PC-9 (cell line): Measurements from ENCODE around the gene COQ4. TPM values are rescaled to one million over a fixed set of nuclear protein-coding genes. Genes with fewer than 3 reads are reported as not detected.

ENCODE experiments used
- Bru-seq: library from RNA; stranded (reverse); fragments of 400-500 nt; gene quantifications from one replicate; lab custom pipeline; 2021; lab: Mats Ljungman, UMichigan
- BruChase-seq, 2 experiments: library from RNA; stranded (reverse); fragments of 400-500 nt; gene quantifications; one replicate each; lab custom pipeline; 2021; lab: Mats Ljungman, UMichigan
- BruUV-seq: library from RNA; stranded (reverse); fragments of 400-500 nt; replicated peaks from 2 replicates; lab custom pipeline; 2021; lab: Mats Ljungman, UMichigan
- CTCF ChIA-PET: fragments of 300-600 bp; sonication (Branson Sonifier 250); formaldehyde crosslinking; loops from one replicate; lab custom pipeline; 2022; ENCODE audit warnings: antibody characterized with exemption; lab: Charles Lee
- POLR2A ChIA-PET: fragments of 300-600 bp; sonication (Branson Sonifier 250); formaldehyde crosslinking; loops from one replicate; lab custom pipeline; 2022; ENCODE audit warnings: antibody characterized with exemption; ENCODE audit not compliant: unreplicated experiment; lab: Charles Lee
- DNase-seq, 2 experiments: peaks; one replicate each; pipeline versions ENCODE4 v3.0.0 to v3.0.0-alpha.2; 2015 to 2022; ENCODE audit warnings: mixed read lengths in 1 of 2
- H2AFZ ChIP-seq: fragments of 200-600 bp; sonication (generic); 2 replicates; pipeline ENCODE4 v1.8.1; 2017; ENCODE audit warnings: antibody characterized with exemption
- H3F3A ChIP-seq: fragments of 200-600 bp; sonication (generic); 2 replicates; pipeline ENCODE4 v1.8.1; 2017; ENCODE audit warnings: antibody characterized with exemption, mild to moderate bottlenecking, low read depth; ENCODE audit not compliant: insufficient read depth
- H3K27ac ChIP-seq: fragments of 200-600 bp; sonication (generic); 2 replicates; pipeline ENCODE4 v1.6.1; 2016; ENCODE audit warnings: mixed run types
- H3K27me3 ChIP-seq: fragments of 200-600 bp; sonication (generic); 2 replicates; pipeline ENCODE4 v1.6.1; 2016; ENCODE audit warnings: low read depth, mixed run types; ENCODE audit not compliant: insufficient read depth
- H3K36me3 ChIP-seq: fragments of 200-600 bp; sonication (generic); 2 replicates; pipeline ENCODE4 v1.6.1; 2016; ENCODE audit warnings: low read depth, mixed run types
- H3K4me1 ChIP-seq: fragments of 200-600 bp; sonication (generic); replicated peaks from 2 replicates; pipeline ENCODE4 v1.6.1; 2016; ENCODE audit warnings: mixed run types; ENCODE audit not compliant: insufficient read depth
- H3K4me2 ChIP-seq: fragments of 200-600 bp; sonication (generic); 2 replicates; pipeline ENCODE4 v1.6.1; 2017; ENCODE audit warnings: mixed run types
- H3K4me3 ChIP-seq: fragments of 200-600 bp; sonication (generic); 2 replicates; pipeline ENCODE4 v1.6.1; 2016; ENCODE audit warnings: mixed run types
- H3K79me2 ChIP-seq: fragments of 200-600 bp; sonication (generic); 2 replicates; pipeline ENCODE4 v1.6.1; 2017; ENCODE audit warnings: low read depth, mixed run types
- H3K9me2 ChIP-seq: fragments of 200-600 bp; sonication (generic); 2 replicates; pipeline ENCODE4 v1.8.1; 2017; ENCODE audit warnings: mild to moderate bottlenecking; ENCODE audit not compliant: insufficient read depth
- H3K9me3 ChIP-seq: fragments of 200-600 bp; sonication (generic); 2 replicates; pipeline ENCODE4 v1.8.1; 2016; ENCODE audit warnings: low read depth; ENCODE audit not compliant: insufficient read depth
- H4K20me1 ChIP-seq: fragments of 200-600 bp; sonication (generic); 2 replicates; pipeline ENCODE4 v1.8.1; 2017; ENCODE audit not compliant: insufficient read depth
- EZH2 ChIP-seq: fragments of 200-600 bp; sonication (generic); IDR thresholded peaks from 2 replicates; pipeline ENCODE4 v1.8.0; 2017; ENCODE audit warnings: antibody characterized with exemption, low read depth
- intact Hi-C: fragments of 100-400 bp; cut with micrococcal nuclease; formaldehyde crosslinking; loops from one replicate; pipeline ENCODE4 v1.10.0; 2022; ENCODE audit not compliant: unreplicated experiment
- long read RNA-seq: library from polyadenylated mRNA; stranded (forward); transcript quantifications from one replicate; pipeline ENCODE4 v2.0.0, GENCODE V29; 2022
- total RNA-seq: library from RNA; stranded (reverse); gene quantifications from 2 replicates; pipeline ENCODE4 v1.2.3, GENCODE V29; 2021
- TF ChIP-seq, protein P1 (sequence below): fragments of 200-600 bp; sonication (generic); conservative IDR thresholded peaks from 2 replicates; pipeline ENCODE4 v1.6.1; 2017; ENCODE audit warnings: mixed run types, antibody characterized with exemption, mild to moderate bottlenecking, moderate library complexity

Gene COQ4
- 81.8 and 89.5 TPM in 2 replicates for total RNA-seq
- Bru-seq, nascent RNA, result percentile 75 among the genes with signal in this experiment
- percentile 87 among the genes with signal in this experiment for BruChase-seq, experiment 1, labeled RNA remaining after a 2-hour chase
- percentile 82 among the genes with signal in this experiment for BruChase-seq, experiment 2, labeled RNA remaining after a 6-hour chase
- long read RNA-seq, transcript COQ4-203 (2 exons, 3,127 nt), result minor isoform, 9 of 142 reads
- long read RNA-seq, transcript COQ4-205 (2 exons, 956 nt), result minor isoform, 7 of 142 reads
- long read RNA-seq, transcript COQ4-201 (7 exons, 1,548 nt), result major isoform, 97 of 142 reads
- long read RNA-seq, partial matches to known transcripts, result 18 of 142 reads
- long read RNA-seq, other reads (novel, unspliced or antisense), result 9 of 142 reads

DNA sequence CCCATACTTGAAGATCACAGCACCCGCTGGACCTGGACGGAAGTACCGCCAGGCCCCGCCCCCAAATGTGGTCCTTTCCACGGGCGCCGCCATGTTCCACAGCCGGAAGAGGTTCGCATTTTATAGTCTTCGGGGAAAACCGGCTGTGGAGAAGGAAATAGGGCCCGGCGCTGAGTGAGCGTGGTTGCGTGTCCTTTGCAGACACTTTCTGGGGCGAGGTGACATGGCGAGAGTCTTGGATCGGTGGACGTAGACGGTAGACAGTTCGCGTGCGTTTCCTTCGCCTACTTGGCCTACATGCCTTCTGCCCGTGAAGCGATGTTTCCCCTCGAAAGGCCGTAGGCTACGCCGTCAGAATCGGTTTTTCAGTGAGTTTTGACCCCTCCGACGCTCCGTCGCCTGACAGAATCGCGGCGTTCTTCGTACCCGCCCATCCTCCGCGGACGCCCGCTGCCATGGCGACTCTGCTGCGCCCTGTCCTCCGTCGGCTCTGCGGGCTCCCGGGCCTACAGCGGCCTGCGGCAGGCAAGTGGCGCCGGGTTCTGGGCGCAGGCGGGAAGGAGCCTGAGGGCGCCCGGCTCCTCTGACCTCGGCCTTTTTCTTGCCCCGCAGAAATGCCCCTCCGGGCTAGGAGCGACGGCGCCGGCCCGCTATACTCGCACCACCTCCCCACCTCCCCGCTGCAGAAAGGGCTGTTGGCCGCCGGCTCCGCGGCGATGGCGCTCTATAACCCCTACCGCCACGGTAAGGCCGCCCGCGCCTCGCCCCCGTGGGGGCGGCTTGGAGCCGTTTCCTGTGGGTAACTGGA lies at the start of gene COQ4, which contains the start of gene TRUB2:
Gene COQ4, plus strand, starts transcription at position 436 of the 808 bp plus-strand sequence. Its CDS starts 20 bp downstream, at position 456.
Gene TRUB2, minus strand, starts transcription at position 44 of the 808 bp plus-strand sequence. Its CDS starts 39 bp downstream, at position 5.
- Histone ChIP-seq H3K4me2 (peak within 1 kb of the TSS; percentile 94), H4K20me1 (no peaks in the 10 kb centered on the region; the same call in 1 of the 2 replicates), H3F3A (peaks cover 7% of the 10 kb centered on the region; the same call in 1 of the 2 replicates), H3K27ac (peak within 1 kb of the TSS; percentile 74), H3K36me3 (peaks cover 15% of the 10 kb centered on the region), H3K9me2 (no peaks in the 10 kb centered on the region), H3K4me1 (peaks cover 21% of the 10 kb centered on the region), H3K9me3 (no peaks in the 10 kb centered on the region), H3K27me3 (no peaks in the 10 kb centered on the region), H3K4me3 (peak within 1 kb of the TSS; percentile 100), H2AFZ (peak within 1 kb of the TSS; percentile 91), H3K79me2 (peaks cover 52% of the 10 kb centered on the region)
- peak; percentile 88 to 94 for DNase-seq
- intact Hi-C loops, result loop anchor here (1.0 to 2.0 kb wide), 4 partner anchors 18 to 46 kb away; partner anchors contain the start of genes GOLGA2, SLC27A4 and SWI5
- ChIA-PET POLR2A (no interaction called here), CTCF (no interaction called here)
- no peak for TF ChIP-seq EZH2
- TF ChIP-seq, protein P1, sequence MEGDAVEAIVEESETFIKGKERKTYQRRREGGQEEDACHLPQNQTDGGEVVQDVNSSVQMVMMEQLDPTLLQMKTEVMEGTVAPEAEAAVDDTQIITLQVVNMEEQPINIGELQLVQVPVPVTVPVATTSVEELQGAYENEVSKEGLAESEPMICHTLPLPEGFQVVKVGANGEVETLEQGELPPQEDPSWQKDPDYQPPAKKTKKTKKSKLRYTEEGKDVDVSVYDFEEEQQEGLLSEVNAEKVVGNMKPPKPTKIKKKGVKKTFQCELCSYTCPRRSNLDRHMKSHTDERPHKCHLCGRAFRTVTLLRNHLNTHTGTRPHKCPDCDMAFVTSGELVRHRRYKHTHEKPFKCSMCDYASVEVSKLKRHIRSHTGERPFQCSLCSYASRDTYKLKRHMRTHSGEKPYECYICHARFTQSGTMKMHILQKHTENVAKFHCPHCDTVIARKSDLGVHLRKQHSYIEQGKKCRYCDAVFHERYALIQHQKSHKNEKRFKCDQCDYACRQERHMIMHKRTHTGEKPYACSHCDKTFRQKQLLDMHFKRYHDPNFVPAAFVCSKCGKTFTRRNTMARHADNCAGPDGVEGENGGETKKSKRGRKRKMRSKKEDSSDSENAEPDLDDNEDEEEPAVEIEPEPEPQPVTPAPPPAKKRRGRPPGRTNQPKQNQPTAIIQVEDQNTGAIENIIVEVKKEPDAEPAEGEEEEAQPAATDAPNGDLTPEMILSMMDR, result no peak
- BruUV-seq, result TSS peak; percentile 42

DNA sequence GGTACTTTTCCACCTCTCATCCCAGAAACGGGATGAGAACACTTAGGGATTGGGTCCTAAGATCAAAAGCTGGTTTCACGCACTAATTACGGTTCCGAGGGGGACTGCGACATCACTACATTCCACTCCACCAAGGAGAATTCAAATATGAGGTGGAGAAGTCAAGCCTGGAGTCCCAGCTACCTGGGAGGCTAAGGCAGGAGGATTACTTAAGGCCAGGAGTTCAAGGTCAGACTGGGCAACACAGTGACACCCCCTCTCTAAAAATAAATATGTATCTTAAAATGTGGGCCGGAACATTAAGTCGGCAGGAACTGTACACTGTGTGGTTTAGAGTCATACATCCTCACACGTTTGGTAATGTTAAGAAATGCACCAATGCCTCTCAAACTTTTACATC lies 48.4 kb upstream of the COQ4 start:
- Histone ChIP-seq H3K27ac (no peak overlapping the region), H3K9me2 (no peaks in the 10 kb centered on the region), H4K20me1 (peaks cover 10% of the 10 kb centered on the region), H3K9me3 (no peaks in the 10 kb centered on the region), H2AFZ (no peak overlapping the region), H3F3A (peaks cover 30% of the 10 kb centered on the region), H3K36me3 (peaks cover 19% of the 10 kb centered on the region), H3K79me2 (peaks cover 69% of the 10 kb centered on the region), H3K27me3 (no peaks in the 10 kb centered on the region), H3K4me3 (peak overlapping the region; percentile 65; the same call in 1 of the 2 replicates), H3K4me1 (peaks cover 45% of the 10 kb centered on the region), H3K4me2 (peak overlapping the region; percentile 78)
- no peak for DNase-seq
- no TSS peak for BruUV-seq
- ChIA-PET CTCF (no interaction called here), POLR2A (no interaction called here)
- no peak for TF ChIP-seq EZH2
- TF ChIP-seq, protein P1, result no peak
- intact Hi-C loops, result no loop called here
